CD4-positive, alpha-beta T cell treated with Interleukin-21 for 1 hour (primary cell): Measurements from ENCODE around the gene GPRIN1.

Experiments used
- DNase-seq: peaks from one replicate; pipeline ENCODE4 v3.0.0-alpha.2; 2020

GPRIN1 gene

DNA sequence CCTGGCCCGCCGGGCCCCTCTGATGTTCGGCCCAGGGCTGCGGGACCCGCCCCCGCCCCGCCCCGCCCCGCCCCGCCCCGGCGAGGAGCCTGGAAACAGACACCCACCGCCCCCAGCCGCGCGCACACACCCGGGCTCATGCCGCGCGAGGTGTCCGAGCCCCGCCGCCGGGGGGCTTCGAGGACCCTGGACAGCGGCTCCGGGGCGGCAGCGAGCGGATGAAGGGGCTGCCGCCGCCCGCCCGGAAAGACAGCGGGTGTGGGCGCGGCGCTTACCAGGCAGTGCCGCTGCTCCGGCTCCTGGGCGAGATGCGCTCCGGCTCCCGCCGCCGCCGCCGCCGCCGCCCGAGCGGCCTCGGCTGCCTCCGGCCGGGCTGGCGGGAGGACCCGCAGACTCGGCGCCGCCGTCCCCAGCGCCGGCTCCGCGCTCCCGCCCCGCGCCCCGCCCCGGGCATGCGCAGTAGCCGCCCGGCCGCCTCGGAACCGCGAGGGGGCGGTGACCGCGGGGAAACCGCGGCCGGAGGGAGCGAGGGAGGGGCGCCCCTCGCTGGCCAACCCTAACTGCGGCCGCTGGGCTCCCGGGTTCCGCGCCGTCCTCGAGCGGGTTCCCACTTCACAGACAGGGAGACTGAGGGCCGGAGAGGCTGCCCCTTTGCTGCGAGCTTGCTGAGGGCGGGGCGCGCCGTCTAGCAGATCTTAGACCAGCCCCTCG is at the start of gene GPRIN1:
Gene GPRIN1 (minus strand): TSS at position 433 of the 711 bp plus-strand sequence. CDS start 10,322 bp downstream, outside the sequence.
- DNase-seq: peak; percentile 54

DNA sequence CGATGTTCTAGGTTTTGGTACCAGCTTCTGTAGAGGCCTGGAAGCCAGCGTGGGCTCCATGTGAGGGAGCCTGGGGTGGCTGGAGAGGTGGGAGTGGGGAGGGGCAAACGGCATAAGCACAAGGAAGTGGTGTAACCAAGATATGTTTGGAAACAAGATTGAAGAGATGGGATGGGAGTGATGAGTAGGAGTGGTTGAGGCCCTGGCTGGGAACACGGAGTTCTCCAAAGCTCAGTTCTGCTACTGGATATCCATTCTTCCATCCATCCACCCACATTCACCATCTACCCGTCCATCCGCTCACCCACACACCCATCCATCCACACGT is 49.5 kb upstream of the GPRIN1 start:
- no peak for DNase-seq

DNA sequence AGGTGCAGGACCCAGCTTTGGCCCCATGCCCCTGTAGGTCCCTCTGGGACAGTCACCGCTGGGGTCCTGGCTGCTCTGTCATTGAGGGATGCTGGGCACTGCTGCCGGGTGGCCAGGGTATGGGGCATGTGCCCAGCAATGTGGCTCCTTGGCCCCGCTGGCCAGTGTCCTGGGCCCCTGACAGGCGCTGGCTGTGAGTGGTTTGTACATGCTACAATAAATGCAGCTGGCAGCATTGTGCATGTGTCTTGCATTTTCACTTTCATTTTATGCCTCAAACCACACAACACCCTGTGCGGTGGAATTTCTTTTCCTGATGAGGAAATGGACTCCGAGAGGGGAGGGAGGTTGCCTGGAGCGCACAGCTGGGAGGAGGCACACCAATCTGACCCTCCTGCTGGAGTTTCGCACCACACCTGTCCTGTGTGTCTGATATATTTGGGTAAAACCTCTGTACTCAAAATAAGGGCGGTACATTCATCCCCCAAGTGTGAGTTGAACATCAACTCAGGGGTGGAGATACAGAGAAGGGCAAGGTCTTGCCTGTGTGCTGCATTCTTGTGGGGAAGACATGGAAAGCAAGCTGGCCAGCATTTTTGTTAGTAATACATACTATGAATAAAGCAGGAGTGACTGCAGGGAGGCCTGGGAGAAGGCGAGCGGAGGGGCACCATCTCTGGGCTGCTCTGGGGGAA is 49.0 kb upstream of the GPRIN1 start:
- peak; percentile 54 for DNase-seq

DNA sequence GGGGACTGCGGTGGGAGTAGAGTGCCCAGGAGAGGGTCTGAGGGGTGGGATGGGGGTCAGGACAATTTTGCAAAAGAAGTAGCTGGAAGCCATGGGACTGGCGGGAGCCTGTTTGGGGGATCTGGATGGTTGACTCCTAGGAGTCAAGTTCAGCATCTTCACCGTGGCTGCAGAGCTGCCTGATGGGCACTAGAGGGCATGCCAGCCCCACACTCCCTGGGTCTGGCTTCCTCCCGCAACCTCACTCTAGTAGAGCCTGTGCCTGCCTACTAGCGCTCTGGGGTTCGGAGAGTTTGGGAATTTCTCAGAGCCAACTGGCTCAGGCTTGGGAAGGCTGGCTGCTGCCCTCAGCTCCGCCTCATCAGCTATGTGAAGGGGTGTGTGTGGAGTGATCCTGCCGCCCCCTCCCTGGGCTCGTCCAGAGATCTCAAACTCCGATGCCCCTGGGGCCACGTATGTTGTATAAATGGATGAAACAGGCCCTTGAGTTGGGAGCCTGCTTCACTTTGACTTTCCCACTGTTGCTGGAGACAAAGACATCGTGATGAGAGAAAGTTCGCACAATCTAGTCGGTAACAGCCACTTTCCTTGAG is 48.1 kb upstream of the GPRIN1 start:
- peak; percentile 66 for DNase-seq

DNA sequence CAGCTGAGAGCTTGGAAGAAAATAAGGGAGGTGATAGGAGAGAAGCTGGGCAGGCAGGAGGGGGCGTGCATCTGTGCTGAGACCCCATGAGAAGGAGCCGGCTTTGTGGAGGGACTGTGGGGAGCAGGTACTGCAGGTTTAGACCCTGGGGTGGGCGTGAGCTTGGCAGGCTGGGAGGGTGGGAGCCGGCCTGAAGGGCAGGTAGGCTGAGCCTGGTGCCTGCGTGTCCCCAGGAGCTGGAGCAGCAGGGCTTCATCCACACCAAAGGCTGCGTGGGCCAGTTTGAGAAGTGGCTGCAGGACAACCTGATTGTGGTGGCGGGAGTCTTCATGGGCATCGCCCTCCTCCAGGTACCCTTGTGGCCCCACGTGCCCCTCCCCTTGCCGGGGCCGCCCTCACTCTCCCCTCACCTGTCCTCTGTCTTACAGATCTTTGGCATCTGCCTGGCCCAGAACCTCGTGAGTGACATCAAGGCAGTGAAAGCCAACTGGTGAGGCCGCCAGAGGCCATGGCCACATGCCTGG is 46.6 kb upstream of the GPRIN1 start:
- no peak for DNase-seq

DNA sequence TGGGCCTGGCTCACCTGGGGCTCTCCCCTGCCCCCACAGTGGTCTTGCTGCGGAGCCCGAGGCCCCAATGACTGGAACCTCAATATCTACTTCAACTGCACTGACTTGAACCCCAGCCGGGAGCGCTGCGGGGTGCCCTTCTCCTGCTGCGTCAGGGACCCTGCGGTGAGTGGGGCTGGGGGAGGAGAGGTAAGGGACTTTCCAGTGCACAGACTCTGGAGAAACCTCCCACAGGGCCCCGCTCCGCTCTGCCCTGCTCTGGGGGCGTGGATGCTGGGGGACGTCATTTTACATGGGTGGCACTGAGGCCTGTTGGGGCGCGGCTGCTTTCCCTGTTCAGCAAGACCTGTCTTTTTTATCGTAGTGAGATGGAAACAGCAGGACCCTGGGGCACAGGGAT is 44.9 kb upstream of the GPRIN1 start:
- no peak for DNase-seq

DNA sequence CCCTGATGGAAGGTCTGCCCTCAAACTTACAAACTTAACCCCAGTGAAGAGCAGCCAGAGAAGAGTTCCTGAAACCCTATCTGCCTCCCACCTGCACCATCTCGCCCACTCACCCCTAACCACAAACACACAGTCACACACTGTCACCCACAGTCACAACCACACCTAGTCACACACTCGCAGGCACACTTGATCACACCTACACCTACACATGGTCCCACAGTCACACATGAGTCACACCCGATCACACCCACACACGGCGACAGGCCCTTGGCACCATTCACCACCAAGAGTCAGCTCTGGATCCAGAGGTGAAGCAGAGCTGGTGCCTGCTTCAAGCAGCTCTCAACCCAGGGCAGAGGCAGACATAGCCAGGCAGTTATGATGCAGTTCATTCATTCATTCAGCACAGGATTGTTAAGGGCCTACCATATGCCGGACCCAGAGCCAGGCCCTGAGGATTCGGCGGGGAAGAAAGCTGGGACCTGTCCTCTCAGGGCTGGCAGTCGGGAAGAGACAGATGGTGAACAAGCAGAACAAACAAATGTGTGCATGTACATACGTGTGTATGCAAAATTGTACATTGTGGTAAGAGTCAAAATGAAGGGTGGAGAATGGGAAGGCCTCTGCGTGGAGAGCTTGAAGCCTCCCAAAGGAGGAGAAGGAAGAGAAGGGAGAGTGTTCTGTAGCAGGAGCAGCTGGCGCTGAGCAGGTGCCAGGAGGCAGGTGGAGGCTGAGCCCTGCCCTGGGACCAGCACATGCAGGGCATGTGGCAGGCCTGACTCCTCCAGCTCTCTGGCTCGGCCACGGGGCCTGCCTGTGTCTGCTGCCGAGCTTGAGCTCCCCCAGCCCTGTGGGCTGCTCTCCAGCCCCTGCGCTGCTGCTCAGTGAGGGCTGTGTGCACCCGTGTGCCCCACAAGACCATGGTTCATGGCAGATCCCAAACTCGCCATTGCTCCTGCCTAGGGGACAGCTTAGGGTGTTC is 43.7 kb upstream of the GPRIN1 start:
- peak; percentile 49 for DNase-seq

DNA sequence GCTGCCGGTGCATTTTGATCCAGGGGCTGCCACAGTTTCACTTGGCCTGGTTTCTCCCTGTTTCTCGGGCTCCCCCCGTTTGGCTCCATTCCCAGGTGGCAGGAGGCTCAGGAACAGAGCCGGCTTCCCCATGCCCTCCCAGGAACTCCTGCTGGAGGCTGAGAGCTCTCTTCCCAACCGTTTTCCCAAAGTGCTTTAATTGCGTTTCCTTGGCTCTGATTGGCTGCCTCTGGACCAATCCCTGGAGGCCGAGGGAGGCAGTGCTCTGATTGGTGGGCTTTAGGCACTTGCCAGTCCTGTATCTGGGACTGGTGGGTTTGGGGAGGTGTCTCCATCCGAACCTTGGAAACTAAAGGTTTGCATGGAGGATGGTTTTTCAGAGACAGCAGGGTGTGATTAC is 42.2 kb upstream of the GPRIN1 start:
- DNase-seq: no peak

DNA sequence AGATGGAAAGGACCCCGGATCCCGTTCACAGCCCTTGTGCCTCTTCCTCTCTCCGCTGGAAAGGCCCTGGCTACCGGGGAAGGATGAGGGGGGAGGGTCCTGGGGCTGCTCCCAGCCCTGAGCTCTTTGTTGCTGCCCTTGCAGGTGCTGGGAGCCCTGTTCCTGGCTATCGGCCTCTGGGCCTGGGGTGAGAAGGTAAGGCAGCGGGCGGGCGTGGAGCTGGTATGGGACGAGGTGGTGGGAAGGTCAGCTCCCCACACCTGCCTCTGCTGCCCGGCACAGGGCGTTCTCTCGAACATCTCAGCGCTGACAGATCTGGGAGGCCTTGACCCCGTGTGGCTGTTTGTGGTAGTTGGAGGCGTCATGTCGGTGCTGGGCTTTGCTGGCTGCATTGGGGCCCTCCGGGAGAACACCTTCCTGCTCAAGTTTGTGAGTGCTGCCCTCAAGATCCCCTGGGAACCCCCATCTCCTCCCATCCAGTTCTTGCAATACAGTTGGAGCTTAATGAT is 41.6 kb upstream of the GPRIN1 start:
- no peak for DNase-seq

DNA sequence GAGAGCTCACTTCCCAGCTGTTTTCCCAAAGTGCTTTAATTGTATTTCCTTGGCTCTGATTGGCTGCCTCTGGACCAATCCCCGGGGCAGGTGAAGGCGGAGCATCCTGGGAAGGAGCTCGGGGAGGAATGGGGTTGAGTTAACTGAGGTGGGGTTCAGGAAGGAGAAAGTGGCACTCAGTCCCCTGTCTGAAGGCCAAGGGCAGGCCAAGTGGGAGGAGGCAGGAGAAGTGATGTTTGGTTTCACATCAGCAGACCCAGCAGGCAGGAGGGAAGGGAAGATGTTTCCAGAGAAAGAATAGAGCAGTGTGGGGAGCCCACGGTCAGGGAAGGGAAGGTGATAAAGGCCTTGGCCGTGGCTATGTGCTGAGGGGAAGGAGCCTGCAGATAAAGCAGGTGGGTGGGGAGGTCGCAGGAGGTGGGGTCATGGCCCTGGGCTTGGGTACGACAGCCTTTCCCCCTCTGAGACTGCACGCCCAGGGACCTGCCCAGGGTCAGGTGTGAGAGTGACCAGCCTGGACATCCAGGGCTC is 40.5 kb upstream of the GPRIN1 start:
- no peak for DNase-seq

DNA sequence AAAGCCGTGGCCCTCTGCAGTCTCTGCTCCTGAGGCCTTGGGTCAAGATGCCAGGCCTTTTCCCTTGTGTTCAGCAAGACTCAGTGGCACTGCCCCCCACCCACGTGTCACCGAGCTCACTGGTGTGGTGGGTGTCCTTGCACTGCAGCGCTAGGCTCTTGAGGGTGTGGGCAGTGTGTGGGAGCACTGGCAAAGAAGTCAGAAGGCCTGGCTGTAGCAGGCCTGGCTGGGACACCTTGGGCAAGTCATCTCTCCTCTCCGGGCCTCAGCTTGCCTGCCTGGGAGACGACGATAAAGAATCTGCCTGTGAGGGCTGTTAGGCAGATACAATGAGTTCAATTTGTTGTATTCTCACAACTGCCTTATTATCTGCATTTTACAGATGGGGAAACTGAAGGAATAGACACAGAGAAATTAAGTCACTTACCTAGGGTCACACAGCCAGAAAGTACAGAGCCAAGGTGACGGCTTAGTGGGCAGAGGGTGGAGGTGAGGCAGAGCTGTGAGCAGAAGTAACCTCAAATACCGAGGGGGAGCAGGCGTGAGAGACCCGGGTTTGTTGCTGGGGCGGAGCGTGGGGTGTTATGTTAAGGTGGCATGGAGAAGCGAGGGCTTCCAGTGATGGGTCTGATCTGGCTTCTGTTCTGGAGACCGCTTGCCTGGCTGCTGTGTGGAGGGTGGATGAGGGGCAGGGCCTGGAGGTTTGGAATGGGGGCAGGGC is 38.7 kb upstream of the GPRIN1 start:
- DNase-seq: peak; percentile 53

DNA sequence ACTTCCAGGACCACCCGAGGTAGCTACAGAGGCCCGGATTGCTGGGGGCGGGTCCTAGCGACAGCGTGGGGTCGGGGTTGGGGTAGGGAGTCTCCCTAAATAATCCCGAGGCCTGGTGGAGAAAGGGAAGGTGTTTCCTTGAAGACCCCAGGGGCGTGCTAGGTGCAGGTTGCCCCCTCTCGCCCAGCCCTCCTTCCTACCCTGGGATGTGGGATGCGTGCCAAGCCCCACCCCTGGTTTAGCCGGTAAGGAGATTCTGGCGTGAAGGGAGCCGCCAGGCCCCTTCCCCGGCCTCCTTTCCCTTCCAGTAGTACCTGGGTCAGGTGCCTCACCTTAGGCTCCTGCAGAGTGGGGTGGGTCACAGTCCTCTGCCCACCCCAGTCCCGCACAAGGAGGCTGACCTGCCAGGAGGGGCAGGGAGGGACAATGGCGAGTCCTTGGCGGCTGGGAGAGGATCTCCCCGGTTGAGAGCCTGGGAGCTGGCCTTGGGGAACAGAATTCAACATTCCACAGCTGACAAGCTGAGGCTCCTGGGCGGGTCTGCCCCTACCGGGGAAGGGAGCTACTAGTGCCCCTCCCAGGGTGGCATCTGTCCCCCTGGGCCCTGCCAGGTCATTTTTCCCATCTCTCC is 38.0 kb upstream of the GPRIN1 start:
- DNase-seq: no peak

DNA sequence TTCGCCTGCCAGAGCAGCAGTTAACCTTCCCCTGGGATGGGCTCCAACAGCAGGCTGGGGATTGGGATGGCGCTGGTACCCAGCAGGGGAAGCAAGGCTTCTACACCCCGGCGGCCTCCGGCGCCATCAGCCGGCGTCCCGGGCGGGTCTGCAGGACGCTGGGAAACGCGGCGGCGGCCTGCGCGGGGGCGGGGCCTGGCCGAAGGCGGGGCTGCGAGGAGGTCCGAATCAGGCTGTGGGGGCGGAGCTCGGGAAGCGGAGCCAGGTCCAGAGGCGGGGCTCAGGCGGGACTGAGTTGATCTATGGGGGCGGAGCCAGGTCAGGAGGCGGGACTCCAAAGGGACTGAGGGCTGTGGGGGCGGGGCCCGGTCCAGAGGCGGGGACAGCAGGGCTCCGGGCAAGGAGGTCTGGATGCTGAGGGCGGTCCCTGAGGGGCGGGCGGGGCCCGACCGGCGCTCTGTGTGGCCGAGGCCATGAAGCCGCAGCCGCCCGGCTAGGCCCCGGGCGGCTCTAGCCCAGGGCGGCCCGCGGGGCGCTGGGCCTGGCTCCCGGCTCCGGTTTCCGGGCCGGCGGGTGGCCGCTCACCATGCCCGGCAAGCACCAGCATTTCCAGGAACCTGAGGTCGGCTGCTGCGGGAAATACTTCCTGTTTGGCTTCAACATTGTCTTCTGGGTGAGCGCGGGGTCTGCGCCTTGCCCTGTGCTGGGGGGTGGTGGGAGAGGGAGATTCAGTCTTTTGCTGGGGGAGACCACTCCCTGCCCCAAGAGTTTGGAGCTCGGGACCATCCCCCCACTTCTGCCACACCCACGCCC is 37.3 kb upstream of the GPRIN1 start, which contains the start of gene TSPAN17:
Gene TSPAN17 (plus strand): TSS at position 455 of the 813 bp plus-strand sequence. CDS start 132 bp downstream, at position 587.
- peak; percentile 99 for DNase-seq

DNA sequence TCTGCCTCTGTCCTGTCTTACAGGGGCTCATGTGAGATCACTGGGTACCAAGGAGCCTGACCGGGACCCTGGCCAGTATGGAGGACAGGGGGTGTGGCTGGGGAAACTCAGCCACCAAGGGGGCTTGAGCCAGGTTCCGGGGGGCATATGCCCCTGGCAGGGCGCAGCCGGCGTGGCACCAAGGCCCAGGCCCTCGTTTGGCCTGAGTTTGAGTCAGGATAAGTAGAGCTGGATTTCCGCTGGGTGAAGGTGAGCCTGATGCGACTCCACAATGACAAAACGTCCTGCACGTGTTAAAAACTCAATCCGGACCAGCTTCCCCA is 36.7 kb upstream of the GPRIN1 start:
- DNase-seq: no peak

DNA sequence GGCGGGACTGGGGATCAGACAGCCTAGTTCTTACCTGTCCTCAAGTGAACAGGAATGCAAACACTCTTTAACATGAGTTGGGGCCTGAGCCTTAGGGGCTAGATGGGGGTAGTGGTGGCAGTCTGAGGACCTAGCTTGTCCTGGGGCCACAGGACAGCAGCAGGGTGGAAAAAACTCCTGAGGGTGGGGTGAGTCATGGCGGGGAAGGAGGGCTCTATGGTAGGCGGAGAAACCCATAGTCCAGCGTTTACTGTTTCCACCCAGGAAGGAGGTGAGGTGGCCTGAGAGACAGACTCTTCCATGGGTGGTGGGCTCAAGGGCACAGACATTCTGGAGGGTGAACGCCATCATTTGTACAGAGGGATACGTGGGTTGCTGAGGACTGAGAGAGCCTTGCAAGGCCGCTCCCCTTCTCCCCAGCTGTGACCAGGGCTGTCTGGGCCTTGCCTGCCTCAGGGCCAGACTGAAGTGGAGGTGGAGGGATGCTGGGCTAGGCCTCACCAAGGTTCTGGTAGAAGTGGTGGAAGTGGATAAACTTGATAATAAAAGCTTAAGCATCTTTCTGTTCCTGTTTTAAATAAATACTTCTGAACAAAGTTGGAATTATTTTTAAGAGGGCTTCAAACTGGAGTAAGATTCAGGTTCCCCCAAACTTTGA is 36.2 kb upstream of the GPRIN1 start:
- DNase-seq: no peak

DNA sequence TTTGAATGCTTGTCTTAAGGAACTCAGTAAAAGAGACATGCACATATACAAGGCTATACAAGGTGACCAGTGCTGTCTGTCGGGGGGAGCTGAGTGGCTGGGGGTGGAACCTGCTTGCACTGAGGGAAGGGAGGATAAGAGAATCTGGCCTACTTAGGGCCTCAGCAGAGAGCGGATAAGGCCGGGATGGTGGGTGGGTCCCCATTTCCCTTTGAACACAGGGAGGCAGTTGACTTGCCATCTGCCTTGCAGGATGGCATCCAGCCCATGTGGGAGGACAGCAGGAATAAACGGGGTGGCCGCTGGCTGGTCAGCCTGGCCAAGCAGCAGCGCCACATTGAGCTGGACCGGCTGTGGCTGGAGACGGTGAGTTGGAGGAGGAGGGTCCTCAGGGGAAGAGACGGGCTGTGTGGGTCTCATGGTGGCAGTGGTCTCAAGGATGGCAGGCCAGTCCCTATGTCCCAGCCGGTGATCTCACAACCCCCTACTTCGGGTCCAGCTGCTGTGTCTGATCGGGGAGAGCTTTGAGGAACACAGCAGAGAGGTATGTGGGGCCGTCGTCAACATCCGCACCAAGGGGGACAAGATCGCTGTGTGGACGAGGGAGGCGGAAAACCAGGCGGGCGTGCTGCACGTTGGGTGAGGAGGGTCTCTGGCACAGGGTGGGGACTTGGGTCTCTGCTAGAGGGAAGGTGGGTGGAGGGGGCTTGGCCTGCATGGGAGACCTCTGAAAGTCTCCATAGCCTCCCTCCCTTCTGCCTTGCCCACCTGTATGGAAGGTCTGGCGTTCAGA is 35.1 kb upstream of the GPRIN1 start:
- DNase-seq: no peak

DNA sequence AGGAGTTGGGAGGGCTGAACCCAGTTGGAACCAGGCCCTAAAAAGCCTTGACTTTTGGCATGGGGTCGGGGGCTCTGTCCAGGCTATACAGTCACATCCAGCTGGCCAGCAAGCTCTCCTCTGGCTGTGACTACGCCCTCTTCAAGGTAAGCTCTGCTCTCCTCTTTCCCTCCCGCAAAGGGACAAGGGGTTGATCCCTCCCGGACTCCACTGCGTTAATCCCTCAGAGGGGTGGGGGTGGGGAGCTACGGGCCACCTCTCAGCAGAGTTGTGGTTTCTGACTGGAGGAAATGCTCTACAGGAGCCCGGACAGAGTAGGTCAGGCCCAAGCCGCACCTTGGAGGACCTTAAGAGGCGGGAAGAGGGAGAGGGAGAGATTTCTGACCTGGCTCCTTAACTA is 34.3 kb upstream of the GPRIN1 start:
- DNase-seq: no peak

DNA sequence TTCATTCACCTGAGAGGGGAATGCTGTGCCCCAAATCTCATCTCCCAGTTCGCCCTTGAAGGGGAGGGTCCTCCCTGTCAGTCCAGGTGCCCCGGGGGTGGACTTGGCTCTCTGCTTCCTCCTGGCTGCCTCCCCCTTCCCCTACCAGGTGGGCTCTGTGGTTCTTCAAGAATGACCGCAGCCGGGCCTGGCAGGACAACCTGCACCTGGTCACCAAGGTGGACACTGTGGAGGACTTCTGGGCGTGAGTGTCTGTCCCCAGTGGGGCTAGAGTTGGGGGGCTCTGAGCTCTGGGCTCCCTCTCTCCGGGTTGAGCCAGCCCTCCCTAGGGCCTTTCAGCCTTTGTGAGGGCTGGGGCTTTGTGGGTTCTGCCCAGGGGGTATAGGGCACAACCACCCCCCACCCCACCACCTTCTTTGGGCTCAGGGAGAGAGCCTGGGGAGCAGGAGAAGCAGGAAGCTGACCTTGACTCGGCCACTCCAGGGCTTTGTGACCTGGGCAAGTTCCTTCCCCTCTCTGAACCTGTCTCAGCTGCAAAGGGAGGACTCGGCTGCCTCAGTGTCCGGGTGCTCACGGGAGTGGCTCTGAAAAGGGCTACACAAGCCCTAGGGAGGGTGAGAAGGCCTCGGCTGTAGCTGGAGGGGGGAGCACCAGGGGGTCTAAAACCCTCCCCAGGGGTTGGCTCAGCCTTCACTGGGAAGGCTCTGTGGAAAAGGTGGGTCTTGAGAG is 33.7 kb upstream of the GPRIN1 start:
- DNase-seq: no peak
